Neuron (in vitro differentiated cells): ENCODE data around the gene DAZL.

ENCODE experiments used
- H2AFZ ChIP-seq: one replicate; pipeline ENCODE4 v1.6.1; 2013; ENCODE audit warnings: low read depth, mild to moderate bottlenecking, inconsistent platforms, low read length, moderate library complexity
- H3K27me3 ChIP-seq: one replicate; pipeline ENCODE4 v1.6.1; 2013; ENCODE audit warnings: low read length; ENCODE audit not compliant: insufficient read depth
- H3K36me3 ChIP-seq: one replicate; pipeline ENCODE4 v1.6.1; 2013; ENCODE audit warnings: low read length; ENCODE audit not compliant: insufficient read depth
- H3K4me1 ChIP-seq: one replicate; pipeline ENCODE4 v1.6.1; 2013; ENCODE audit warnings: low read length; ENCODE audit not compliant: insufficient read depth
- H3K4me3 ChIP-seq: 2 replicates; pipeline ENCODE4 v1.5.1; 2013; ENCODE audit warnings: mild to moderate bottlenecking, low read length, moderate library complexity
- H3K9me3 ChIP-seq: one replicate; pipeline ENCODE4 v1.6.1; 2013; ENCODE audit warnings: low read length

The DAZL gene

GRCh38 chr3:16587047-16587680 lies 18.1 kb downstream of the DAZL start:
- H3K9me3 ChIP-seq: no peaks in the 10 kb centered on the region
- no peak overlapping the region for H3K4me3 ChIP-seq
- H3K36me3 ChIP-seq: no peaks in the 10 kb centered on the region
- H2AFZ ChIP-seq: no peak overlapping the region
- no peaks in the 10 kb centered on the region for H3K4me1 ChIP-seq
- no peaks in the 10 kb centered on the region for H3K27me3 ChIP-seq

DNA sequence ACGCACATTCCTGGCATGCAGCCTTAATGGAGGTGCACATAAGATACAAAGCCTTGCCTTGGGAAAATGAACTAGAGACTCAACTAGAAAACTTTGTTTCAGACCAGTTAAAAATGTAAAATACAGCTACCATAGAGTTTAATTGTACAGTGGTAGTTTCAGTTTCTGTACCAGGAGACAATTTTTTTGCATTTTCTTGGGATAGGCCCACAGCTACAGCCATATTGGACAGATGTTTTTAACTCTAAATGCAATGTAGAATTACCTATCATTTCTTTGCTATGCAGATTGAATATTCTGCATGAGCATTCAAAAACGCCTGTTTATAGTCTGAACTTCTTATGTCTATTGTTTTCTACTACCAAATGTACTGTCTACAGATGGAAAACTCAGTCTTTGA lies 20.3 kb downstream of the DAZL start:
- H3K4me3 ChIP-seq: no peak overlapping the region
- H2AFZ ChIP-seq: no peak overlapping the region
- H3K4me1 ChIP-seq: no peaks in the 10 kb centered on the region
- no peaks in the 10 kb centered on the region for H3K36me3 ChIP-seq
- H3K9me3 ChIP-seq: no peaks in the 10 kb centered on the region
- no peaks in the 10 kb centered on the region for H3K27me3 ChIP-seq

DNA sequence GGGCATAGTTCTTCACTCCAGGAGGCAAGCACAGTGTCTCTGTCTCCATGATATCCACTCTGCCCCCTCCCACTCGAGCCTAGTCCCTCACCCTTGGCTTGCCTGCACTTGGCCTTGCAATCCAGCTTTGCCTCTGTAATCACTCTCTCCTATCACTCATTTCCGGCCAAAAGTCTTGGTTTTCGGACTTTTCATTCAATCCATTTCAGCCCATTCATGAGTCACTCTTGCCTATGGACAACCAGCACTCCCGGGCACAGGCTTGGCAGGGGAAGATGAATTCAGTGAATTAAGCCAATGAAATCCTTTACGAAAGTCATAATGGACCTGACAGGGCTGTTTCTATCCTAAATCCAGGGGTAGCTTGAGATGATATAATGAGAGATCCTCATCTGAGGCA lies 21.7 kb downstream of the DAZL start:
- Histone ChIP-seq H3K27me3 (no peaks in the 10 kb centered on the region), H3K4me1 (no peaks in the 10 kb centered on the region), H3K9me3 (no peaks in the 10 kb centered on the region), H3K36me3 (no peaks in the 10 kb centered on the region), H2AFZ (no peak overlapping the region), H3K4me3 (no peak overlapping the region)

DNA sequence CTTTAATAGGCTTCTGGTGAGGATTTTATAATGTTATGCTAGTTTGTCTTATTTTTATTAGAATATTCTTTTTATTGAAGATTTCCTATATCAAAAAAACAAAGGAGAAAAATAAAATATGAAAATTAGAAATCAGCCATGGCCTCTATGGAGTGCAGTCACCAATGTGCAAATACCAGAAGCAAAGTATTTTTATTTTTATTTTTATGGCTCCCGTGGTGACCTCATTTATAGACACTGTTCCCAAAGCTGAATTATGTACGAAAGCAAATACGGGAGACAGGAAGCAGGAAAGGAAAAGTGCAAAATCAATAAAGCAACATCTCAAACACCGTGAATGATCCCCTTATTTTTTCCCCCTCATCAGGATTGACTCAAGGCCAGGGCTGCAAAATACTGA lies 35.1 kb downstream of the DAZL start:
- no peak overlapping the region for H3K4me3 ChIP-seq
- no peaks in the 10 kb centered on the region for H3K4me1 ChIP-seq
- H3K9me3 ChIP-seq: no peaks in the 10 kb centered on the region
- H3K36me3 ChIP-seq: no peaks in the 10 kb centered on the region
- H2AFZ ChIP-seq: no peak overlapping the region
- no peaks in the 10 kb centered on the region for H3K27me3 ChIP-seq

DNA sequence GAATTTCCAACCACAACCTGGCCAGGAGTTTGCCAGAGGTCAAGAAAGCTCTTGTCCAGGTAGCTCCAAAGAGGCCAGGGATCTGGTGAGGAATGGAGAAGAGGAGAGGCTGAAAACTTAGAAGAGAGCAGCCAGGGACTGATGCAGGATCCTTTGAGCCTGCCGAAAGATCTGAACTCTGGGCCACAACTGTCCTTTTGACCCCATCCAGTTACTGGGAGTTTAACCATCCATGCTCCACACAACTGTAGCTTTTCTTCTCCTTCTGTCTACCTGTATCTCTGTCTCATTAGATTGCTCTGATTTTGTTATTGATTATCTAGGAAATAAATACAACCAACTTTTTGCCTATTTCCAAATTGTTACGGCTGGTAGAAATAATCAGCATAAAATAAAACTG lies 36.7 kb downstream of the DAZL start:
- Histone ChIP-seq H3K27me3 (no peaks in the 10 kb centered on the region), H2AFZ (no peak overlapping the region), H3K9me3 (no peaks in the 10 kb centered on the region), H3K4me1 (no peaks in the 10 kb centered on the region), H3K4me3 (no peak overlapping the region), H3K36me3 (no peaks in the 10 kb centered on the region)

DNA sequence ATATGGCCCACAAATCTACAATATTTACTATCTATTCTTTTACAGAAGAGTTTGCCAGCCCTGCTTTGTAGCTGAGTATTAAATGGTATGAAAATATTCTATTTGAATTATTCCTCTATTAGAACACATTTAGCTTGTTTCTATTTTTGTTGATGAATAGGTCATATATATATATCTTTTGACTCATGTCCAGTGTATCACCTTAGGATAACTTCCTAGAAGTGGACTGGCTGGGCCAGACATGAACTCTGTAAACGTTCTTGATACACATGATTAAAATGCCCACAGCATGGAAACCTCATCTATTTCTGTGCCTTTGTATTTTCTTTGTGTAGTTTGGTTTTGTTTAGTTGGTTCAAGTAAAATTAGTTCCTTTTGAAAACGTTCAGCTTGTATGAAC lies 37.1 kb downstream of the DAZL start:
- Histone ChIP-seq H3K27me3 (no peaks in the 10 kb centered on the region), H3K9me3 (no peaks in the 10 kb centered on the region), H3K4me3 (no peak overlapping the region), H3K4me1 (no peaks in the 10 kb centered on the region), H3K36me3 (no peaks in the 10 kb centered on the region), H2AFZ (no peak overlapping the region)

DNA sequence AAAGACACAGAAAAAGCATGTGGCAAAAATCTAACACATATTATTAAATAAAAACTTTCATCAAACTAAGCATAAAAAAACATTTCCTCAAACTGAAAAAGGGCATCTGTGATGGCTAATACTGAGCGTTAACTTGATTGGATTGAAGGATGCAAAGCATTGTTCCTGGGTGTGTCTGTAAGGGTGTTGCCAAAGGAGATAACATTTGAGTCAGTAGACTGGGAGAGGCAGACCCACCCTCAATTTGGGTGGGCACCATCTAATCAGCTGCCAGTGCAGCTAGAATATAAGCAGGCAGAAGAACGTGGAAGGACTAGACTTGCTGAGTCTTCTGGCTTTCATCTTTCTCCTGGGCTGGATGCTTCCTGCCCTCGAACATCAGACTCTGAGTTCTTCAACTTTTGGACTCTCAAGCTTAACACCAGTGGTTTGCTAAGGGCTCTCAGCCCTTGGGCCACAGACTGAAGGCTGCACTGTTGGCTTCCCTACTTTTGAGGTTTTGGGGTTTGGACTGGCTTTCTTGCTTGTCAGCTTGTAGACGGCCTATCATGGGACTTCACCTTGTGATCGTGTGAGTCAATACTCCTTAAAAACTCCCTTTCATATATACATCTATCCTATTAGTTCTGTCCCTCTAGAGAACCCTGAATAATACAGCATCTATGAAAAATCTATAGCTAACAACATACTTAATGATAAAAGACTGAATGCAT lies 45.4 kb downstream of the DAZL start:
- Histone ChIP-seq H2AFZ (no peak overlapping the region), H3K27me3 (no peaks in the 10 kb centered on the region), H3K4me3 (no peak overlapping the region), H3K4me1 (no peaks in the 10 kb centered on the region), H3K36me3 (no peaks in the 10 kb centered on the region), H3K9me3 (no peaks in the 10 kb centered on the region)

- Histone ChIP-seq H3K4me1 (peaks cover 7% of the 10 kb centered on the region), H3K4me3 (no peak overlapping the region), H2AFZ (no peak overlapping the region), H3K36me3 (no peaks in the 10 kb centered on the region), H3K27me3 (no peaks in the 10 kb centered on the region), H3K9me3 (no peaks in the 10 kb centered on the region)
These were observed 51.1 kb downstream of the DAZL start for GRCh38 chr3:16554126-16554525.

GRCh38 chr3:16552757-16553156 lies 52.5 kb downstream of the DAZL start:
- H3K36me3 ChIP-seq: no peaks in the 10 kb centered on the region
- H3K27me3 ChIP-seq: no peaks in the 10 kb centered on the region
- no peak overlapping the region for H3K4me3 ChIP-seq
- no peaks in the 10 kb centered on the region for H3K9me3 ChIP-seq
- H3K4me1 ChIP-seq: peaks cover 7% of the 10 kb centered on the region
- no peak overlapping the region for H2AFZ ChIP-seq

DNA sequence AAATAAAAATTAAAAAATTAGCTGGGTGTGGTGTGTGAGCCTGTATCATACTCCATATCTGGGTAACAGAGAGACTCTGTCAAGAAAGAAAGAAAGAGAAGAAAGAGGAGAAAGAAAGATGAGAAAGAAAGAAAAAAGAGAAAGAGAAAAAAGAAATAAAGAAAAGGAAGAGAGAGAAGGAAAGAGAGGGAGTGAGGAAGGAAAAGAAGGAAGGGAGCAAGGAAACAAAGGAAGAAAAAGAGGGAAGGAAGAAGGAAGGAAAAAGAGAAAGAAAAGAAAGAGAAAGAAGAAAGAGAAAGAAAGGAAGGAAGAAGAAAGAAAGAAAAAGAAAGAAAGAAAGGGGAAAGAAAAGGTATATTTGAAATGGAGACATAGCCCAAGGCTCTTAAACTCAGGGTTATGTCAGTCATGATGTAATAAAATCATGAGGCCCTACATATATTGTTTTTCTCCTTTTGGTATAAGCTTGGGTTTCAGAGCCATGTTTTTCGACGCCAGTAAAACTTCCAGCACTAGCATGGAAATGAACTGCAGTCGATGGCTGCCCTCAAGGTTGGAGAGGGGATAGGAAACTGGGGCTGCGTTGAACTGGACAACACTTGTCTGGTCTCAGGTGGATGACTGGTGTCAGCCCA lies 53.8 kb downstream of the DAZL start:
- Histone ChIP-seq H3K9me3 (no peaks in the 10 kb centered on the region), H3K27me3 (no peaks in the 10 kb centered on the region), H2AFZ (peak overlapping the region; percentile 57), H3K36me3 (no peaks in the 10 kb centered on the region), H3K4me3 (no peak overlapping the region), H3K4me1 (peaks cover 7% of the 10 kb centered on the region)

DNA sequence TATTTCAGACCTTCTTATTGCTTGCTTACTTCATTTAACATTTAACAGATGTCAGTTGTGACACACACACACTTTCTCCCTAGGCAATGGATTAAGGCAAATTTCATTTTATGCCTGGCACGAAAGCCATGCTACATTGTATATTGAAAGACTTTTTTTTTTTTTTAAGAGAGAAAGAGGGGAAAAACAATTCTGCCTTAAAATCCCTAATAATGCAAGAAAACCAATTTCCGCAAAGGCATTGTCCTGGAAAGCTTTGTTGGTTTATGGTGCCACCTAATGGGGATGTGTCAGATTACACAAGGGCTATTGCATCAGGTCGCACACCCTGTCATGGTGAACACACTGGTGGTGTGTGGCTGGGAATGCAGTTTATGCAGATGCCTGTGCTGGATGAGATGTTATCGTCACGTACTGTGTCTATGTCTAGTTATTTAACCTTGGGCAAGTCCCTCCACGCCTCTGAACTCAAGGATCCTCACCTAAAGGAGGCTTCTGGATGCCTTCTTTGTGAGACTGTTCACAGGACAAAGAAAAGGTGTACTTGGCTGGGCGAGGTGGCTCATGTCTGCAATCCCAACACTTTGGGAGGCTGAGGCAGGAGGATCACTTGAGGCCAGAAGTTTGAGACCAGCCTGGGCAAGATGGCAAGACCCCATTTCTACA lies 54.4 kb downstream of the DAZL start:
- no peak overlapping the region for H3K4me3 ChIP-seq
- H3K4me1 ChIP-seq: peaks cover 7% of the 10 kb centered on the region
- no peaks in the 10 kb centered on the region for H3K27me3 ChIP-seq
- H2AFZ ChIP-seq: peak overlapping the region; percentile 57
- H3K9me3 ChIP-seq: no peaks in the 10 kb centered on the region
- H3K36me3 ChIP-seq: no peaks in the 10 kb centered on the region

- Histone ChIP-seq H3K9me3 (no peaks in the 10 kb centered on the region), H3K27me3 (no peaks in the 10 kb centered on the region), H3K36me3 (no peaks in the 10 kb centered on the region), H3K4me3 (no peak overlapping the region), H3K4me1 (peaks cover 7% of the 10 kb centered on the region), H2AFZ (peak overlapping the region; percentile 57)
These were observed 54.9 kb downstream of the DAZL start for GRCh38 chr3:16550305-16550675.

- no peaks in the 10 kb centered on the region for H3K9me3 ChIP-seq
- no peaks in the 10 kb centered on the region for H3K36me3 ChIP-seq
- no peak overlapping the region for H3K4me3 ChIP-seq
- peaks cover 7% of the 10 kb centered on the region for H3K4me1 ChIP-seq
- H3K27me3 ChIP-seq: no peaks in the 10 kb centered on the region
- H2AFZ ChIP-seq: no peak overlapping the region
These were observed 56.5 kb downstream of the DAZL start for GRCh38 chr3:16548721-16549120.
